ENCODE results near the gene CEACAM21.

DNA sequence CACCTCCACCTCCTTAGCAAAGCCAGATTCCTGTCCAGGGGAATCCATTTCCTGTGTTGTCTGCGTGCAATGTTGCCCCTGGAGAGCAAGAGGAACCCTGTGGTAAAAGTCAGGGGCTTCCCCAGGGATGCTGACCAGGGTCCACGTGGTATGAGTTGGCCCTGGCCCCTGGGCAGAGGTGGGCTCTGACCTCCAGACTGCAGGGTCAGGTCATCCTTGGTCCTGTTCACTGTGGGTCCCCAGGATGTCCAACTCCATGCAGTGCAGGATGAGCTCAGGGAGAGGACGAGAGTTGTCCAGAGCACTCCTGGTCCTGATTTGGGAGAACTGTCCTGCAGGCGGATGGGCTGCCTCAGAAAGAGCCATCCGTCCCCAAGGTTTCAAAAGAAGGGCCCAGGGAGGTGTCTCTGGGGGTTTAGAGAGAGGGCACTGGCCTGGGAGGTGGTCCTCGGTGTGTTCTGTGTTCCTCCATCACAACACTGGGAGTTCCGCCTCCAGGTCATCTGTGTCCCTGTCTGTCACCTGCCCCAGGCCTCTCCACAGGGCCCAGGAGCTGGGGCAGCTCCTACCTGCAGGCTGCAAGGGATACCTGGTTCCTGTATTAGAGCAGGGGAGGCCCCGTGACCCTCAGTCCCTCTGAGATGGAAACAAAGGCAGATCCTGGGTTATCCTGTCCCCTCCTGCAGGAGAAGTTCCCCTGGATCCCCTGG lies 52.2 kb downstream of the CEACAM21 start:
- TF ChIP-seq, protein P1, sequence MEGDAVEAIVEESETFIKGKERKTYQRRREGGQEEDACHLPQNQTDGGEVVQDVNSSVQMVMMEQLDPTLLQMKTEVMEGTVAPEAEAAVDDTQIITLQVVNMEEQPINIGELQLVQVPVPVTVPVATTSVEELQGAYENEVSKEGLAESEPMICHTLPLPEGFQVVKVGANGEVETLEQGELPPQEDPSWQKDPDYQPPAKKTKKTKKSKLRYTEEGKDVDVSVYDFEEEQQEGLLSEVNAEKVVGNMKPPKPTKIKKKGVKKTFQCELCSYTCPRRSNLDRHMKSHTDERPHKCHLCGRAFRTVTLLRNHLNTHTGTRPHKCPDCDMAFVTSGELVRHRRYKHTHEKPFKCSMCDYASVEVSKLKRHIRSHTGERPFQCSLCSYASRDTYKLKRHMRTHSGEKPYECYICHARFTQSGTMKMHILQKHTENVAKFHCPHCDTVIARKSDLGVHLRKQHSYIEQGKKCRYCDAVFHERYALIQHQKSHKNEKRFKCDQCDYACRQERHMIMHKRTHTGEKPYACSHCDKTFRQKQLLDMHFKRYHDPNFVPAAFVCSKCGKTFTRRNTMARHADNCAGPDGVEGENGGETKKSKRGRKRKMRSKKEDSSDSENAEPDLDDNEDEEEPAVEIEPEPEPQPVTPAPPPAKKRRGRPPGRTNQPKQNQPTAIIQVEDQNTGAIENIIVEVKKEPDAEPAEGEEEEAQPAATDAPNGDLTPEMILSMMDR (IDR thresholded peaks at IDR 0.05; ENCODE audit: low read depth, low read length) = no peak
- no peak for TF ChIP-seq EZH2phosphoT487 (IDR thresholded peaks at IDR 0.05; ENCODE audit: low read depth)
